ENCODE measurements around the gene APIP. TPM values are rescaled to one million over a fixed set of nuclear protein-coding genes. Genes with fewer than 3 reads are reported as not detected.

The APIP gene
- total and polyA plus RNA-seq, 10 of the 15 experiments (the other 5 are each of a cell fraction or from before 2014, with no cell fraction given) = 26.8 to 87.1 (median 52.8) TPM

DNA sequence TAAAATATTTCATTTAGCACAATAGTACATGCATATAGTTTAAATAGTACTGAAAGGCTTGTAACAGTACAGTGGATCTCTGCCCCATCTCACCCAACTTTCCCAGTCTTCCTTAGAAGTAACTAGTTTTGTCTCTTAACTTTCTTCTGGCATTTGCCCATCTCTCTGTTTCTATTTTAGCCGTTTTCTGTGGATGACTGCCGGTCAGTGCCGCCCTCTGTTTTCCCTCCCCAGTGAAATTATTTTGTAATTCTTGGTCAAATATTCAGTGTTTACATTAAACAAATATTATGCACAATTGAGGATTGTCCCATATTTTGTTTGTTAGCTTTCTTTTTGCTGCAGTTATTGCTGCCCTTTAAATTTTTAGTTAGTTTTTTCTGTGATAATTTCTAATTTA, 8.5 kb upstream of the APIP start:
- in situ Hi-C loops (cut with MboI) (loop anchor here (5.0 kb wide), 2 partner anchors 313 to 468 kb away; no protein-coding TSS in a partner anchor), intact Hi-C loops (cut with micrococcal nuclease; ENCODE audit: unreplicated experiment) (loop anchor here (5.0 kb wide), 2 partner anchors 218 to 563 kb away; no protein-coding TSS in a partner anchor)
- Histone ChIP-seq H3K4me1 (ENCODE audit: control insufficient read depth, insufficient read depth, low read length) (0 out of 2 replicates have a peak, but pooled peaks cover 2% of the 10 kb centered on the region), H3K27me3 (replicated peaks in 1 of 2; ENCODE audit: control insufficient read depth in 2 of 2, insufficient read depth in 2 of 2, low read length in 1 of 2) (no peaks in the 10 kb centered on the region), H4K20me1 (ENCODE audit: control insufficient read depth, insufficient read depth) (no peaks in the 10 kb centered on the region), H3K36me3 (ENCODE audit: control insufficient read depth in 2 of 2, insufficient read depth in 2 of 2, low read length in 1 of 2) (no peaks in the 10 kb centered on the region), H3K27ac (ENCODE audit: control insufficient read depth, insufficient read depth) (no peak overlapping the region), H3K9me3 (replicated peaks; ENCODE audit: control insufficient read depth, insufficient read depth, low read length) (no peaks in the 10 kb centered on the region), H3K4me3 (no peak overlapping the region), H3K79me2 (ENCODE audit: control insufficient read depth, insufficient read depth, low read length) (peaks cover 2% of the 10 kb centered on the region; the same call in 1 of the 2 replicates), H3K4me2 (ENCODE audit: control insufficient read depth, insufficient read depth) (no peak overlapping the region), H2AFZ (ENCODE audit: control insufficient read depth, low read depth, low read length) (no peak overlapping the region), H3K9ac (ENCODE audit: control insufficient read depth, insufficient read depth, low read length) (no peak overlapping the region)
- ATAC-seq (no peak), DNase-seq (ENCODE audit: low read depth, low spot score) (no peak), FAIRE-seq (no peak)
- CTCF ChIA-PET = interaction anchor here (0.6 to 6.3 kb wide), 32 partner anchors 8 to 562 kb away, joined by 3 to 172 read pairs (median 4); partner anchors contain the start of genes APIP and PDHX
- no TSS peak for BruUV-seq (replicated peaks)
- RAD21 ChIA-PET (ENCODE audit: unreplicated experiment) = interaction anchor here (0.7 to 6.7 kb wide), 12 partner anchors 8 to 561 kb away, joined by 3 to 100 read pairs (median 3); partner anchors contain the start of genes APIP and PDHX
- WGBS (ENCODE audit: insufficient coverage, insufficient replicate concordance, low lambda C conversion rate, missing lambda C conversion rate) = 94% methylated on average over 3 of the region's 3 CpGs
- SMC1A ChIA-PET (ENCODE audit: uncharacterized antibody, unreplicated experiment) = interaction anchor here (0.5 to 6.3 kb wide), 25 partner anchors 8 to 560 kb away, joined by 3 to 110 read pairs (median 5); partner anchors contain the start of genes APIP and PDHX
- POLR2A ChIA-PET = interaction anchor here (0.6 kb wide), 1 partner anchor 315 kb away, joined by 4 read pairs; no protein-coding TSS in a partner anchor
- no peak for TF ChIP-seq POU2F2 (IDR thresholded peaks at IDR 0.05; ENCODE audit: borderline replicate concordance, low read depth, low read length)
- no peak for TF ChIP-seq POLR2AphosphoS2 (IDR thresholded peaks at IDR 0.05; ENCODE audit: low read depth, low read length)
- TF ChIP-seq FOXK2 (IDR thresholded peaks at IDR 0.05) = no peak
- TF ChIP-seq, protein P1, sequence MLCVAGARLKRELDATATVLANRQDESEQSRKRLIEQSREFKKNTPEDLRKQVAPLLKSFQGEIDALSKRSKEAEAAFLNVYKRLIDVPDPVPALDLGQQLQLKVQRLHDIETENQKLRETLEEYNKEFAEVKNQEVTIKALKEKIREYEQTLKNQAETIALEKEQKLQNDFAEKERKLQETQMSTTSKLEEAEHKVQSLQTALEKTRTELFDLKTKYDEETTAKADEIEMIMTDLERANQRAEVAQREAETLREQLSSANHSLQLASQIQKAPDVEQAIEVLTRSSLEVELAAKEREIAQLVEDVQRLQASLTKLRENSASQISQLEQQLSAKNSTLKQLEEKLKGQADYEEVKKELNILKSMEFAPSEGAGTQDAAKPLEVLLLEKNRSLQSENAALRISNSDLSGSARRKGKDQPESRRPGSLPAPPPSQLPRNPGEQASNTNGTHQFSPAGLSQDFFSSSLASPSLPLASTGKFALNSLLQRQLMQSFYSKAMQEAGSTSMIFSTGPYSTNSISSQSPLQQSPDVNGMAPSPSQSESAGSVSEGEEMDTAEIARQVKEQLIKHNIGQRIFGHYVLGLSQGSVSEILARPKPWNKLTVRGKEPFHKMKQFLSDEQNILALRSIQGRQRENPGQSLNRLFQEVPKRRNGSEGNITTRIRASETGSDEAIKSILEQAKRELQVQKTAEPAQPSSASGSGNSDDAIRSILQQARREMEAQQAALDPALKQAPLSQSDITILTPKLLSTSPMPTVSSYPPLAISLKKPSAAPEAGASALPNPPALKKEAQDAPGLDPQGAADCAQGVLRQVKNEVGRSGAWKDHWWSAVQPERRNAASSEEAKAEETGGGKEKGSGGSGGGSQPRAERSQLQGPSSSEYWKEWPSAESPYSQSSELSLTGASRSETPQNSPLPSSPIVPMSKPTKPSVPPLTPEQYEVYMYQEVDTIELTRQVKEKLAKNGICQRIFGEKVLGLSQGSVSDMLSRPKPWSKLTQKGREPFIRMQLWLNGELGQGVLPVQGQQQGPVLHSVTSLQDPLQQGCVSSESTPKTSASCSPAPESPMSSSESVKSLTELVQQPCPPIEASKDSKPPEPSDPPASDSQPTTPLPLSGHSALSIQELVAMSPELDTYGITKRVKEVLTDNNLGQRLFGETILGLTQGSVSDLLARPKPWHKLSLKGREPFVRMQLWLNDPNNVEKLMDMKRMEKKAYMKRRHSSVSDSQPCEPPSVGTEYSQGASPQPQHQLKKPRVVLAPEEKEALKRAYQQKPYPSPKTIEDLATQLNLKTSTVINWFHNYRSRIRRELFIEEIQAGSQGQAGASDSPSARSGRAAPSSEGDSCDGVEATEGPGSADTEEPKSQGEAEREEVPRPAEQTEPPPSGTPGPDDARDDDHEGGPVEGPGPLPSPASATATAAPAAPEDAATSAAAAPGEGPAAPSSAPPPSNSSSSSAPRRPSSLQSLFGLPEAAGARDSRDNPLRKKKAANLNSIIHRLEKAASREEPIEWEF (IDR thresholded peaks at IDR 0.05; ENCODE audit: insufficient replicate concordance, low read depth, low read length) = no peak
- TF ChIP-seq SPI1 (IDR thresholded peaks at IDR 0.05; ENCODE audit: borderline replicate concordance, insufficient read depth, low read depth, low read length) = no peak
- TF ChIP-seq, protein P2, sequence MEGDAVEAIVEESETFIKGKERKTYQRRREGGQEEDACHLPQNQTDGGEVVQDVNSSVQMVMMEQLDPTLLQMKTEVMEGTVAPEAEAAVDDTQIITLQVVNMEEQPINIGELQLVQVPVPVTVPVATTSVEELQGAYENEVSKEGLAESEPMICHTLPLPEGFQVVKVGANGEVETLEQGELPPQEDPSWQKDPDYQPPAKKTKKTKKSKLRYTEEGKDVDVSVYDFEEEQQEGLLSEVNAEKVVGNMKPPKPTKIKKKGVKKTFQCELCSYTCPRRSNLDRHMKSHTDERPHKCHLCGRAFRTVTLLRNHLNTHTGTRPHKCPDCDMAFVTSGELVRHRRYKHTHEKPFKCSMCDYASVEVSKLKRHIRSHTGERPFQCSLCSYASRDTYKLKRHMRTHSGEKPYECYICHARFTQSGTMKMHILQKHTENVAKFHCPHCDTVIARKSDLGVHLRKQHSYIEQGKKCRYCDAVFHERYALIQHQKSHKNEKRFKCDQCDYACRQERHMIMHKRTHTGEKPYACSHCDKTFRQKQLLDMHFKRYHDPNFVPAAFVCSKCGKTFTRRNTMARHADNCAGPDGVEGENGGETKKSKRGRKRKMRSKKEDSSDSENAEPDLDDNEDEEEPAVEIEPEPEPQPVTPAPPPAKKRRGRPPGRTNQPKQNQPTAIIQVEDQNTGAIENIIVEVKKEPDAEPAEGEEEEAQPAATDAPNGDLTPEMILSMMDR (IDR thresholded peaks at IDR 0.05 in 2 of 3, conservative IDR thresholded peaks at IDR 0.05 in 1 of 3; ENCODE audit: control insufficient read depth in 2 of 3, extremely low read depth in 1 of 3, insufficient read depth in 1 of 3, low read depth in 3 of 3, low read length in 3 of 3) = no peak
- TF ChIP-seq WRNIP1 (IDR thresholded peaks at IDR 0.05; ENCODE audit: borderline replicate concordance, low read depth, low read length) = no peak
- TF ChIP-seq PAX8 (IDR thresholded peaks at IDR 0.05) = no peak
- TF ChIP-seq CREB1 (IDR thresholded peaks at IDR 0.05; ENCODE audit: low read depth) = no peak
- TF ChIP-seq MXI1 (IDR thresholded peaks at IDR 0.05; ENCODE audit: low read depth, low read length) = no peak
- no peak for TF ChIP-seq TCF7 (IDR thresholded peaks at IDR 0.05; ENCODE audit: borderline replicate concordance)
- no peak for TF ChIP-seq SMAD5 (IDR thresholded peaks at IDR 0.05; ENCODE audit: low read depth)
- TF ChIP-seq ZNF207 (IDR thresholded peaks at IDR 0.05; ENCODE audit: borderline replicate concordance) = no peak
- TF ChIP-seq, protein P3, sequence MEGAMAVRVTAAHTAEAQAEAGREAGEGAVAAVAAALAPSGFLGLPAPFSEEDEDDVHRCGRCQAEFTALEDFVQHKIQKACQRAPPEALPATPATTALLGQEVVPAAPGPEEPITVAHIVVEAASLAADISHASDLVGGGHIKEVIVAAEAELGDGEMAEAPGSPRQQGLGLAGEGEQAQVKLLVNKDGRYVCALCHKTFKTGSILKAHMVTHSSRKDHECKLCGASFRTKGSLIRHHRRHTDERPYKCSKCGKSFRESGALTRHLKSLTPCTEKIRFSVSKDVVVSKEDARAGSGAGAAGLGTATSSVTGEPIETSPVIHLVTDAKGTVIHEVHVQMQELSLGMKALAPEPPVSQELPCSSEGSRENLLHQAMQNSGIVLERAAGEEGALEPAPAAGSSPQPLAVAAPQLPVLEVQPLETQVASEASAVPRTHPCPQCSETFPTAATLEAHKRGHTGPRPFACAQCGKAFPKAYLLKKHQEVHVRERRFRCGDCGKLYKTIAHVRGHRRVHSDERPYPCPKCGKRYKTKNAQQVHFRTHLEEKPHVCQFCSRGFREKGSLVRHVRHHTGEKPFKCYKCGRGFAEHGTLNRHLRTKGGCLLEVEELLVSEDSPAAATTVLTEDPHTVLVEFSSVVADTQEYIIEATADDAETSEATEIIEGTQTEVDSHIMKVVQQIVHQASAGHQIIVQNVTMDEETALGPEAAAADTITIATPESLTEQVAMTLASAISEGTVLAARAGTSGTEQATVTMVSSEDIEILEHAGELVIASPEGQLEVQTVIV (IDR thresholded peaks at IDR 0.05; ENCODE audit: borderline replicate concordance, partially characterized antibody) = no peak
- no peak for TF ChIP-seq EED (IDR thresholded peaks at IDR 0.05; ENCODE audit: low read depth)
